PC-9 (cell line): ENCODE data around the gene WWC2. TPM values are rescaled to one million over a fixed set of nuclear protein-coding genes. Genes with fewer than 3 reads are reported as not detected.

Experiments used
- BruUV-seq: library from RNA; stranded (reverse); fragments of 400-500 nt; replicated peaks from 2 replicates; lab custom pipeline; 2021; lab: Mats Ljungman, UMichigan
- CTCF ChIA-PET: fragments of 300-600 bp; sonication (Branson Sonifier 250); formaldehyde crosslinking; loops from one replicate; lab custom pipeline; 2022; ENCODE audit warnings: antibody characterized with exemption; lab: Charles Lee
- POLR2A ChIA-PET: fragments of 300-600 bp; sonication (Branson Sonifier 250); formaldehyde crosslinking; loops from one replicate; lab custom pipeline; 2022; ENCODE audit warnings: antibody characterized with exemption; ENCODE audit not compliant: unreplicated experiment; lab: Charles Lee
- DNase-seq, 2 experiments: peaks; one replicate each; pipeline versions ENCODE4 v3.0.0 to v3.0.0-alpha.2; 2015 to 2022; ENCODE audit warnings: mixed read lengths in 1 of 2
- H2AFZ ChIP-seq: fragments of 200-600 bp; sonication (generic); 2 replicates; pipeline ENCODE4 v1.8.1; 2017; ENCODE audit warnings: antibody characterized with exemption
- H3F3A ChIP-seq: fragments of 200-600 bp; sonication (generic); 2 replicates; pipeline ENCODE4 v1.8.1; 2017; ENCODE audit warnings: antibody characterized with exemption, mild to moderate bottlenecking, low read depth; ENCODE audit not compliant: insufficient read depth
- H3K27ac ChIP-seq: fragments of 200-600 bp; sonication (generic); 2 replicates; pipeline ENCODE4 v1.6.1; 2016; ENCODE audit warnings: mixed run types
- H3K27me3 ChIP-seq: fragments of 200-600 bp; sonication (generic); 2 replicates; pipeline ENCODE4 v1.6.1; 2016; ENCODE audit warnings: low read depth, mixed run types; ENCODE audit not compliant: insufficient read depth
- H3K36me3 ChIP-seq: fragments of 200-600 bp; sonication (generic); 2 replicates; pipeline ENCODE4 v1.6.1; 2016; ENCODE audit warnings: low read depth, mixed run types
- H3K4me1 ChIP-seq: fragments of 200-600 bp; sonication (generic); replicated peaks from 2 replicates; pipeline ENCODE4 v1.6.1; 2016; ENCODE audit warnings: mixed run types; ENCODE audit not compliant: insufficient read depth
- H3K4me2 ChIP-seq: fragments of 200-600 bp; sonication (generic); 2 replicates; pipeline ENCODE4 v1.6.1; 2017; ENCODE audit warnings: mixed run types
- H3K4me3 ChIP-seq: fragments of 200-600 bp; sonication (generic); 2 replicates; pipeline ENCODE4 v1.6.1; 2016; ENCODE audit warnings: mixed run types
- H3K79me2 ChIP-seq: fragments of 200-600 bp; sonication (generic); 2 replicates; pipeline ENCODE4 v1.6.1; 2017; ENCODE audit warnings: low read depth, mixed run types
- H3K9me2 ChIP-seq: fragments of 200-600 bp; sonication (generic); 2 replicates; pipeline ENCODE4 v1.8.1; 2017; ENCODE audit warnings: mild to moderate bottlenecking; ENCODE audit not compliant: insufficient read depth
- H3K9me3 ChIP-seq: fragments of 200-600 bp; sonication (generic); 2 replicates; pipeline ENCODE4 v1.8.1; 2016; ENCODE audit warnings: low read depth; ENCODE audit not compliant: insufficient read depth
- H4K20me1 ChIP-seq: fragments of 200-600 bp; sonication (generic); 2 replicates; pipeline ENCODE4 v1.8.1; 2017; ENCODE audit not compliant: insufficient read depth
- EZH2 ChIP-seq: fragments of 200-600 bp; sonication (generic); IDR thresholded peaks from 2 replicates; pipeline ENCODE4 v1.8.0; 2017; ENCODE audit warnings: antibody characterized with exemption, low read depth
- intact Hi-C: fragments of 100-400 bp; cut with micrococcal nuclease; formaldehyde crosslinking; loops from one replicate; pipeline ENCODE4 v1.10.0; 2022; ENCODE audit not compliant: unreplicated experiment
- total RNA-seq: library from RNA; stranded (reverse); gene quantifications from 2 replicates; pipeline ENCODE4 v1.2.3, GENCODE V29; 2021
- TF ChIP-seq, protein P1 (sequence below): fragments of 200-600 bp; sonication (generic); conservative IDR thresholded peaks from 2 replicates; pipeline ENCODE4 v1.6.1; 2017; ENCODE audit warnings: mixed run types, antibody characterized with exemption, mild to moderate bottlenecking, moderate library complexity

The WWC2 gene
- total RNA-seq, 1 experiment from 2014 or later = 42.3 TPM

DNA sequence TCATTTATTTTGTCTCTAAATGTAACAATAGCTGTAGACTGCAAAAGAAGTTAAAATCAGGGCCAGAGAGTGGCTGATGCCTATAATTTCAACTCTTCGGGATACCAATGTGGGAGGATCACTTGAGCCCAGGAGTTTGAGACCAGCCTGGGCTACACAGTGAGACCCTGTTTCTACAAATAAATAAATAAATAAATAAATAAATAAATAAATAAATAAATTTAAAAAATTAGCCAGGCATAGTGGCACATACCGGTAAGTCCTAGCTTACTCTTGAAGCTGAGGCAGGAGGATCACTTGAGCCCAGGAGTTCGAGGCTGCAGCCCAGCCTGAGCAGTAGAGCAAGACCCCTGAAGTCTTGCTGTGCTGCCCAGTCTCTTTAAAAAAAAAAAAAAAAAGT is 79.1 kb downstream of the WWC2 start:
- BruUV-seq = no TSS peak
- POLR2A ChIA-PET = no interaction called here

DNA sequence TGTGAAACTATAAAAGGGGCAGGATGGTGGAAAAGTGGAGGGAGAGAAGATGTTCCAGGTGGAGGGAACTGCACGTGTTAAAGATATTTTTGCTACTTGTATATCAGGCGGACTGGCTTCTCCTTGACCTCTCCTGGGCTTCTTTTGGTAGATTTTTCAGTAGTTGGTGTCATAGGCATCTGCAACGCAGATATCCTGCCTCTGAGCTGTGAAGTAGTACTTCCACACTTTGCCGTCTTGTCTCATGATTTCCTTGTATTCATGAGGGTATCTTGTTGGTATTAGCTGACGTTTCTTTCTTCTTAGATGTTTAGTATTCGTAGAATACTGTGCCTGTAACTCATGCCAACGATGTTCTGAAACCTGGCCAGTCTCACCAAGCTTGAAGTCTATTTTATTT is 81.0 kb downstream of the WWC2 start:
- Histone ChIP-seq H3K4me2 (no peak overlapping the region), H4K20me1 (no peaks in the 10 kb centered on the region), H3K4me1 (peaks cover 32% of the 10 kb centered on the region), H3K27me3 (no peaks in the 10 kb centered on the region), H3K9me3 (no peaks in the 10 kb centered on the region), H3K79me2 (0 out of 2 replicates have a peak, but pooled peaks cover 6% of the 10 kb centered on the region), H2AFZ (no peak overlapping the region), H3K36me3 (no peaks in the 10 kb centered on the region), H3K4me3 (no peak overlapping the region), H3K9me2 (no peaks in the 10 kb centered on the region), H3F3A (peaks cover 7% of the 10 kb centered on the region; the same call in 1 of the 2 replicates), H3K27ac (no peak overlapping the region)
- BruUV-seq = no TSS peak
- DNase-seq = no peak
- intact Hi-C loops = loop anchor here (5.0 kb wide), 2 partner anchors 48 to 83 kb away; partner anchors contain the start of gene WWC2
- CTCF ChIA-PET = no interaction called here
- TF ChIP-seq, protein P1, sequence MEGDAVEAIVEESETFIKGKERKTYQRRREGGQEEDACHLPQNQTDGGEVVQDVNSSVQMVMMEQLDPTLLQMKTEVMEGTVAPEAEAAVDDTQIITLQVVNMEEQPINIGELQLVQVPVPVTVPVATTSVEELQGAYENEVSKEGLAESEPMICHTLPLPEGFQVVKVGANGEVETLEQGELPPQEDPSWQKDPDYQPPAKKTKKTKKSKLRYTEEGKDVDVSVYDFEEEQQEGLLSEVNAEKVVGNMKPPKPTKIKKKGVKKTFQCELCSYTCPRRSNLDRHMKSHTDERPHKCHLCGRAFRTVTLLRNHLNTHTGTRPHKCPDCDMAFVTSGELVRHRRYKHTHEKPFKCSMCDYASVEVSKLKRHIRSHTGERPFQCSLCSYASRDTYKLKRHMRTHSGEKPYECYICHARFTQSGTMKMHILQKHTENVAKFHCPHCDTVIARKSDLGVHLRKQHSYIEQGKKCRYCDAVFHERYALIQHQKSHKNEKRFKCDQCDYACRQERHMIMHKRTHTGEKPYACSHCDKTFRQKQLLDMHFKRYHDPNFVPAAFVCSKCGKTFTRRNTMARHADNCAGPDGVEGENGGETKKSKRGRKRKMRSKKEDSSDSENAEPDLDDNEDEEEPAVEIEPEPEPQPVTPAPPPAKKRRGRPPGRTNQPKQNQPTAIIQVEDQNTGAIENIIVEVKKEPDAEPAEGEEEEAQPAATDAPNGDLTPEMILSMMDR = no peak
- TF ChIP-seq EZH2 = no peak
- POLR2A ChIA-PET = no interaction called here

More for the DNA sequence above, 79.1 kb downstream of the WWC2 start:
- Histone ChIP-seq H3K27me3 (no peaks in the 10 kb centered on the region), H3K9me2 (no peaks in the 10 kb centered on the region), H2AFZ (no peak overlapping the region), H3K4me1 (peaks cover 26% of the 10 kb centered on the region), H3K4me2 (no peak overlapping the region), H3F3A (peaks cover 7% of the 10 kb centered on the region; the same call in 1 of the 2 replicates), H3K79me2 (no peaks in the 10 kb centered on the region), H4K20me1 (no peaks in the 10 kb centered on the region), H3K9me3 (no peaks in the 10 kb centered on the region), H3K4me3 (no peak overlapping the region), H3K27ac (no peak overlapping the region), H3K36me3 (no peaks in the 10 kb centered on the region)
- DNase-seq = no peak
- CTCF ChIA-PET = no interaction called here
- TF ChIP-seq, protein P1 = no peak
- no peak for TF ChIP-seq EZH2
- intact Hi-C loops = no loop called here

DNA sequence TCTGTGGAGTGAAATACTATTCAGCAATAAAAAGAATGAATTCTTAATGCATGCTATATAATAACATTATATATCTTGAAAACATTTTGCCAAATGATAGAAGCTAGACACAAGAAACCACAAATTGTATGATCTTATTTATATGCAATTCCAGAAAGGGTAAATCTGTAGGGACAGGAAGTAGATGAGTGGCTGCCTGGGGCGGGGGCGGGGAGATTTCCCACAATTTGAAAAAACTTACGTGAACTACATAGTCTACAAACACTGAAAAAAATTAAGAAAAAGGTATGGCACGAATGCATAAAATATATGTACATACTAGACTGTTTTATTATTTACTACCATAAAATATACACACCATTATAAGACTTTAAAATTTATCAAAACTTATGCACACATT is 81.6 kb downstream of the WWC2 start:
- CTCF ChIA-PET = no interaction called here
- Histone ChIP-seq H3F3A (peaks cover 7% of the 10 kb centered on the region; the same call in 1 of the 2 replicates), H3K9me3 (no peaks in the 10 kb centered on the region), H3K9me2 (no peaks in the 10 kb centered on the region), H3K79me2 (0 out of 2 replicates have a peak, but pooled peaks cover 6% of the 10 kb centered on the region), H3K36me3 (no peaks in the 10 kb centered on the region), H3K4me1 (peaks cover 27% of the 10 kb centered on the region), H3K4me2 (no peak overlapping the region), H3K27me3 (no peaks in the 10 kb centered on the region), H2AFZ (no peak overlapping the region), H4K20me1 (no peaks in the 10 kb centered on the region), H3K4me3 (no peak overlapping the region), H3K27ac (no peak overlapping the region)
- intact Hi-C loops = loop anchor here (5.0 kb wide), 2 partner anchors 48 to 83 kb away; partner anchors contain the start of gene WWC2
- TF ChIP-seq EZH2 = no peak
- TF ChIP-seq, protein P1 = no peak
- no TSS peak for BruUV-seq
- DNase-seq = no peak
- POLR2A ChIA-PET = no interaction called here
